GM23338 (cell line): Measurements from ENCODE around the gene IL23R. TPM values are rescaled to one million over a fixed set of nuclear protein-coding genes. Genes with fewer than 3 reads are reported as not detected.

Experiments used
- ATAC-seq: fragments of 200-7000 bp; cut with Tn5 transposase; 3 replicates; pipeline ENCODE4 v1.9.1; 2020
- DNase-seq: peaks from one replicate; pipeline ENCODE4 v3.0.0-alpha.2; 2015; ENCODE audit warnings: low spot score
- H2AFZ ChIP-seq: fragments of 200-600 bp; sonication (generic); 2 replicates; pipeline ENCODE4 v1.8.0; 2016; ENCODE audit warnings: antibody characterized with exemption, mild to moderate bottlenecking, moderate library complexity
- H3F3A ChIP-seq: fragments of 200-600 bp; sonication (generic); replicated peaks from 2 replicates; pipeline ENCODE4 v1.8.0; 2017; ENCODE audit warnings: antibody characterized with exemption, mixed run types, low read depth
- H3K27ac ChIP-seq: fragments of 200-600 bp; sonication (generic); 2 replicates; pipeline ENCODE4 v1.6.1; 2016; ENCODE audit warnings: low read depth
- H3K27me3 ChIP-seq: fragments of 200-600 bp; sonication (generic); 2 replicates; pipeline ENCODE4 v1.8.0; 2016; ENCODE audit warnings: mild to moderate bottlenecking, mixed run types, moderate library complexity; ENCODE audit not compliant: insufficient read depth
- H3K36me3 ChIP-seq: fragments of 200-600 bp; sonication (generic); 2 replicates; pipeline ENCODE4 v1.8.0; 2016; ENCODE audit warnings: mild to moderate bottlenecking; ENCODE audit not compliant: insufficient read depth
- H3K4me1 ChIP-seq: fragments of 200-600 bp; sonication (generic); 2 replicates; pipeline ENCODE4 v1.8.0; 2016; ENCODE audit warnings: mild to moderate bottlenecking, moderate library complexity; ENCODE audit not compliant: insufficient read depth
- H3K4me2 ChIP-seq: fragments of 200-600 bp; sonication (generic); 2 replicates; pipeline ENCODE4 v1.7.1; 2017; ENCODE audit warnings: mixed run types
- H3K4me3 ChIP-seq: fragments of 200-600 bp; sonication (generic); 2 replicates; pipeline ENCODE4 v1.6.1; 2016; ENCODE audit warnings: mixed run types
- H3K79me2 ChIP-seq: fragments of 200-600 bp; sonication (generic); replicated peaks from 2 replicates; pipeline ENCODE4 v1.8.0; 2017; ENCODE audit warnings: mild to moderate bottlenecking; ENCODE audit not compliant: insufficient read depth
- H3K9me2 ChIP-seq: fragments of 200-600 bp; sonication (generic); 2 replicates; pipeline ENCODE4 v1.8.0; 2017; ENCODE audit not compliant: insufficient read depth
- H4K20me1 ChIP-seq: fragments of 200-600 bp; sonication (generic); replicated peaks from 2 replicates; pipeline ENCODE4 v1.8.0; 2017; ENCODE audit warnings: mild to moderate bottlenecking; ENCODE audit not compliant: insufficient read depth
- H3K27ac Mint-ChIP-seq: 2 replicates; pipeline ENCODE4 v1.8.0; 2020; ENCODE audit warnings: inconsistent platforms, mild to moderate bottlenecking, moderate library complexity, mixed read lengths
- H3K27me3 Mint-ChIP-seq: 3 replicates; pipeline ENCODE4 v1.8.0; 2022; ENCODE audit warnings: low read depth, mild to moderate bottlenecking, moderate library complexity, mixed read lengths, inconsistent platforms; ENCODE audit not compliant: insufficient read depth, poor library complexity
- H3K36me3 Mint-ChIP-seq: 3 replicates; pipeline ENCODE4 v1.8.0; 2021; ENCODE audit warnings: low read depth, mild to moderate bottlenecking, inconsistent platforms, moderate library complexity, mixed read lengths
- H3K4me1 Mint-ChIP-seq: 3 replicates; pipeline ENCODE4 v1.8.0; 2020; ENCODE audit warnings: mild to moderate bottlenecking, inconsistent platforms, mixed read lengths
- H3K4me3 Mint-ChIP-seq: 3 replicates; pipeline ENCODE4 v1.8.0; 2021; ENCODE audit warnings: moderate library complexity, mild to moderate bottlenecking, inconsistent platforms, mixed read lengths
- H3K9me3 Mint-ChIP-seq: 3 replicates; pipeline ENCODE4 v1.8.0; 2020; ENCODE audit warnings: moderate library complexity, mild to moderate bottlenecking, inconsistent platforms, mixed read lengths
- CREB1 ChIP-seq: fragments of 250-450 bp; sonication (Bioruptor Pico); IDR thresholded peaks from 2 replicates; pipeline ENCODE4 v1.5.0; 2020; ENCODE audit warnings: low read depth, mild to moderate bottlenecking, moderate library complexity
- CTCF ChIP-seq, 2 experiments: fragments of 200-600 bp in 1 of 2; sonication (generic) in 1 of 2; conservative IDR thresholded peaks; 2 replicates each; pipeline versions ENCODE4 v1.5.1 to v1.6.1; 2016 to 2017; ENCODE audit warnings: antibody characterized with exemption in 2 of 2, low read depth in 2 of 2, mild to moderate bottlenecking in 2 of 2, moderate library complexity in 1 of 2
- ETS1 ChIP-seq: IDR thresholded peaks from 2 replicates; pipeline ENCODE4 v1.6.1; 2016; ENCODE audit warnings: antibody characterized with exemption
- EZH2 ChIP-seq: fragments of 200-600 bp; sonication (generic); IDR thresholded peaks from one replicate; pipeline ENCODE4 v1.8.0; 2017; ENCODE audit warnings: antibody characterized with exemption, mild to moderate bottlenecking, low read depth; ENCODE audit not compliant: unreplicated experiment
- EZH2phosphoT487 ChIP-seq: fragments of 200-600 bp; sonication (generic); IDR thresholded peaks from one replicate; pipeline ENCODE4 v1.8.1; 2018; ENCODE audit warnings: antibody characterized with exemption; ENCODE audit not compliant: unreplicated experiment
- JUNB ChIP-seq: IDR thresholded peaks from one replicate; pipeline ENCODE4 v1.6.1; 2016; ENCODE audit warnings: antibody characterized with exemption; ENCODE audit not compliant: unreplicated experiment
- NANOG ChIP-seq: IDR thresholded peaks from 2 replicates; pipeline ENCODE4 v1.6.1; 2016; ENCODE audit warnings: antibody characterized with exemption, borderline replicate concordance
- POLR2AphosphoS5 ChIP-seq: IDR thresholded peaks from 2 replicates; pipeline ENCODE4 v1.6.1; 2016; ENCODE audit warnings: antibody characterized with exemption, low read depth
- REST ChIP-seq: IDR thresholded peaks from one replicate; pipeline ENCODE4 v1.6.1; 2018; ENCODE audit warnings: antibody characterized with exemption; ENCODE audit not compliant: unreplicated experiment
- STAT1 ChIP-seq: IDR thresholded peaks from one replicate; pipeline ENCODE4 v1.6.1; 2016; ENCODE audit warnings: antibody characterized with exemption; ENCODE audit not compliant: unreplicated experiment
- ZNF114 ChIP-seq: fragments of 250-450 bp; sonication (Bioruptor Pico); IDR thresholded peaks from 2 replicates; pipeline ENCODE4 v1.5.0; 2020; ENCODE audit warnings: mild to moderate bottlenecking, moderate library complexity
- ZNF331 ChIP-seq: fragments of 250-450 bp; sonication (Bioruptor Pico); IDR thresholded peaks from 2 replicates; pipeline ENCODE4 v1.5.0; 2020; ENCODE audit warnings: low read depth, mild to moderate bottlenecking, moderate library complexity
- ZNF462 ChIP-seq: fragments of 250-450 bp; sonication (Bioruptor Pico); IDR thresholded peaks from 2 replicates; pipeline ENCODE4 v1.5.0; 2020; ENCODE audit warnings: mild to moderate bottlenecking, moderate library complexity
- polyA plus RNA-seq: library from polyadenylated mRNA; unstranded; fragments of >200 nt; fragmentation: Nextera tagmentation; extraction: Ambion mirVana; gene quantifications from 2 replicates; pipeline ENCODE4 v1.2.1, GENCODE V29; 2016
- total RNA-seq: library from RNA; depleted of rRNA; stranded (reverse); fragments of >200 nt; shearing (Covaris generic); gene quantifications from 2 replicates; pipeline ENCODE4 v1.2.3, GENCODE V29; 2014

Gene IL23R
- total and polyA plus RNA-seq, 2 experiments from 2014 or later: not detected

GRCh38 chr1:67250051-67250653 lies 83.9 kb downstream of the IL23R start:
- no peak overlapping the region for H3K4me3 Mint-ChIP-seq
- H3K27ac ChIP-seq: no peak overlapping the region
- TF ChIP-seq CREB1 (CRISPR knock-in tag) (no peak), ZNF331 (CRISPR knock-in tag) (no peak), POLR2AphosphoS5 (no peak), ZNF462 (CRISPR knock-in tag) (no peak), REST (no peak), NANOG (no peak), ZNF114 (CRISPR knock-in tag) (no peak), ETS1 (no peak), EZH2phosphoT487 (no peak), JUNB (no peak), CTCF (conservative IDR thresholded peaks at IDR 0.05; ENCODE audit: low read depth in 2 of 2) (no peak), EZH2 (no peak), STAT1 (no peak)
- DNase-seq: peak; percentile 65
- no peak overlapping the region for H3K4me3 ChIP-seq
- H3K4me1 ChIP-seq: no peaks in the 10 kb centered on the region
- H4K20me1 ChIP-seq: no peaks in the 10 kb centered on the region
- H3K27ac Mint-ChIP-seq: no peak overlapping the region
- no peaks in the 10 kb centered on the region for H3K4me1 Mint-ChIP-seq
- no peaks in the 10 kb centered on the region for H3F3A ChIP-seq
- H3K27me3 ChIP-seq: no peaks in the 10 kb centered on the region
- H3K4me2 ChIP-seq: no peak overlapping the region
- peaks cover 2% of the 10 kb centered on the region for H3K27me3 Mint-ChIP-seq
- H2AFZ ChIP-seq: no peak overlapping the region
- peaks cover 41% of the 10 kb centered on the region; the same call in 2 of the 3 replicates for H3K36me3 Mint-ChIP-seq
- peaks cover 67% of the 10 kb centered on the region for H3K9me3 Mint-ChIP-seq
- peaks cover 38% of the 10 kb centered on the region for H3K36me3 ChIP-seq
- no peak for ATAC-seq
- no peaks in the 10 kb centered on the region for H3K79me2 ChIP-seq
- no peaks in the 10 kb centered on the region for H3K9me2 ChIP-seq
